Liver (tissue), 9 donors: ENCODE measurements around the gene CFAP251. TPM values are rescaled to one million over a fixed set of nuclear protein-coding genes. Genes with fewer than 3 reads are reported as not detected.

Experiments
- DNase-seq: peaks from one replicate; pipeline ENCODE4 v3.0.0-alpha.2; 2017; ENCODE audit warnings: low spot score
- H3K27ac ChIP-seq, 2 donors: one replicate each; pipeline ENCODE4 v1.7.0; 2013; ENCODE audit warnings: inconsistent platforms in 2 of 2, low read length in 2 of 2, control low read depth in 1 of 2, low read depth in 1 of 2, mild to moderate bottlenecking in 1 of 2
- H3K27me3 ChIP-seq, 4 donors: one replicate each; pipeline versions ENCODE4 v1.6.1 to v1.7.0; 2013; ENCODE audit warnings: low read length in 3 of 4, inconsistent platforms in 1 of 4, mild to moderate bottlenecking in 1 of 4, moderate library complexity in 1 of 4; ENCODE audit not compliant: control insufficient read depth in 4 of 4, insufficient read depth in 4 of 4
- H3K36me3 ChIP-seq, 4 donors: one replicate each; pipeline versions ENCODE4 v1.6.1 to v1.7.0; 2013; ENCODE audit warnings: low read length in 3 of 4, mild to moderate bottlenecking in 3 of 4, low read depth in 1 of 4, moderate library complexity in 1 of 4; ENCODE audit not compliant: control insufficient read depth in 4 of 4, insufficient read depth in 3 of 4
- H3K4me1 ChIP-seq, 4 donors: one replicate each; pipeline versions ENCODE4 v1.6.1 to v1.7.0; 2013; ENCODE audit warnings: low read length in 3 of 4, mild to moderate bottlenecking in 3 of 4, moderate library complexity in 1 of 4; ENCODE audit not compliant: control insufficient read depth in 4 of 4, insufficient read depth in 4 of 4
- H3K4me3 ChIP-seq, 3 donors: one replicate each; pipeline versions ENCODE4 v1.6.1 to v1.7.0; 2013; ENCODE audit warnings: low read length in 3 of 3, control low read depth in 1 of 3, low read depth in 1 of 3, mild to moderate bottlenecking in 1 of 3
- H3K9ac ChIP-seq, 2 donors: one replicate each; pipeline ENCODE4 v1.7.0; 2013; ENCODE audit warnings: low read length in 2 of 2, mild to moderate bottlenecking in 2 of 2, moderate library complexity in 2 of 2, control low read depth in 1 of 2, low read depth in 1 of 2
- H3K9me3 ChIP-seq, 4 donors: one replicate each; pipeline versions ENCODE4 v1.6.1 to v1.7.0; 2013; ENCODE audit warnings: low read length in 3 of 4; ENCODE audit not compliant: control insufficient read depth in 4 of 4
- EGR1 ChIP-seq, 2 donors: IDR thresholded peaks; 2 replicates each; pipeline ENCODE4 v1.6.1; 2016 to 2018; ENCODE audit warnings: antibody characterized with exemption in 2 of 2, low read depth in 2 of 2
- FOXA1 ChIP-seq: IDR thresholded peaks from 2 replicates; pipeline ENCODE4 v1.6.1; 2016; ENCODE audit warnings: antibody characterized with exemption
- FOXA2 ChIP-seq: IDR thresholded peaks from 2 replicates; pipeline ENCODE4 v1.6.1; 2016; ENCODE audit warnings: antibody characterized with exemption
- GABPA ChIP-seq, 2 donors: IDR thresholded peaks in 1 of 2; conservative IDR thresholded peaks in 1 of 2; 2 replicates each; pipeline ENCODE4 v1.6.1; 2016; ENCODE audit warnings: antibody characterized with exemption in 2 of 2, mild to moderate bottlenecking in 1 of 2, moderate library complexity in 1 of 2
- HNF4A ChIP-seq, 2 donors: conservative IDR thresholded peaks; 2 replicates each; pipeline ENCODE4 v1.6.1; 2016; ENCODE audit warnings: antibody characterized with exemption in 2 of 2, mild to moderate bottlenecking in 2 of 2
- HNF4G ChIP-seq: IDR thresholded peaks from 2 replicates; pipeline ENCODE4 v1.6.1; 2016; ENCODE audit warnings: antibody characterized with exemption
- JUND ChIP-seq, 2 donors: IDR thresholded peaks; 2 replicates each; pipeline ENCODE4 v1.6.1; 2016; ENCODE audit warnings: antibody characterized with exemption in 2 of 2
- NR2F2 ChIP-seq: IDR thresholded peaks from 2 replicates; pipeline ENCODE4 v1.6.1; 2016; ENCODE audit warnings: antibody characterized with exemption
- RAD21 ChIP-seq, 2 donors: IDR thresholded peaks; 2 replicates each; pipeline ENCODE4 v1.6.1; 2016; ENCODE audit warnings: antibody characterized with exemption in 2 of 2, mild to moderate bottlenecking in 2 of 2
- RXRA ChIP-seq, 2 donors: IDR thresholded peaks; 2 replicates each; pipeline ENCODE4 v1.6.1; 2017 to 2018; ENCODE audit warnings: antibody characterized with exemption in 2 of 2, mild to moderate bottlenecking in 1 of 2
- SP1 ChIP-seq: IDR thresholded peaks from 2 replicates; pipeline ENCODE4 v1.6.1; 2018; ENCODE audit warnings: antibody characterized with exemption, mild to moderate bottlenecking
- TAF1 ChIP-seq: conservative IDR thresholded peaks from 2 replicates; pipeline ENCODE4 v1.6.1; 2016; ENCODE audit warnings: antibody characterized with exemption, mild to moderate bottlenecking
- YY1 ChIP-seq: IDR thresholded peaks from 2 replicates; pipeline ENCODE4 v1.6.1; 2016; ENCODE audit warnings: antibody characterized with exemption, mild to moderate bottlenecking
- WGBS: extraction: QIAGEN DNeasy Blood & Tissue Kit; methylation state at CpG from one replicate; pipeline ENCODE4 v1.1.7; 2013; 5-methylcytosine and 5-hydroxymethylcytosine counted together
- polyA plus RNA-seq, 2 donors: library from polyadenylated mRNA; stranded (reverse) in 1 of 2; unstranded in 1 of 2; fragments of 200-250 nt in 1 of 2; fragments of >200 nt in 1 of 2; fragmentation: Nextera tagmentation in 1 of 2; extraction: Ambion mirVana in 1 of 2; gene quantifications; one replicate each; pipeline versions ENCODE4 v1.2.1 to v1.2.3, GENCODE V29; 2013 to 2015
- total RNA-seq, 2 donors: library from RNA; depleted of rRNA; stranded (reverse); fragments of >200 nt; gene quantifications; one replicate each; pipeline ENCODE4 v1.2.3, GENCODE V29; 2014
- TF ChIP-seq, protein P1 (sequence below): IDR thresholded peaks from 2 replicates; pipeline ENCODE4 v1.6.1; 2016; ENCODE audit warnings: antibody characterized with exemption
- TF ChIP-seq, protein P2 (sequence below): IDR thresholded peaks from 2 replicates; pipeline ENCODE4 v1.6.1; 2016; ENCODE audit warnings: antibody characterized with exemption, mild to moderate bottlenecking
- TF ChIP-seq, protein P3 (sequence below): IDR thresholded peaks from 2 replicates; pipeline ENCODE4 v1.6.1; 2016; ENCODE audit warnings: antibody characterized with exemption
- TF ChIP-seq, protein P4 (sequence below): IDR thresholded peaks from 2 replicates; pipeline ENCODE4 v1.6.1; 2016; ENCODE audit warnings: antibody characterized with exemption
- TF ChIP-seq, protein P5 (sequence below): fragments of 150-350 bp; IDR thresholded peaks from 2 replicates; pipeline ENCODE4 v1.5.1; 2017; ENCODE audit warnings: improper control_type of control experiment, low read depth, low read length; ENCODE audit not compliant: missing input control
- donor health status: healthy.
- donor health status: healthy.
- donor health status: healthy.
- donor health status: healthy.
- donor health status: healthy.

The CFAP251 gene
- total and polyA plus RNA-seq, 4 donors, result 1.6 to 4.0 (median 2.0) TPM

DNA sequence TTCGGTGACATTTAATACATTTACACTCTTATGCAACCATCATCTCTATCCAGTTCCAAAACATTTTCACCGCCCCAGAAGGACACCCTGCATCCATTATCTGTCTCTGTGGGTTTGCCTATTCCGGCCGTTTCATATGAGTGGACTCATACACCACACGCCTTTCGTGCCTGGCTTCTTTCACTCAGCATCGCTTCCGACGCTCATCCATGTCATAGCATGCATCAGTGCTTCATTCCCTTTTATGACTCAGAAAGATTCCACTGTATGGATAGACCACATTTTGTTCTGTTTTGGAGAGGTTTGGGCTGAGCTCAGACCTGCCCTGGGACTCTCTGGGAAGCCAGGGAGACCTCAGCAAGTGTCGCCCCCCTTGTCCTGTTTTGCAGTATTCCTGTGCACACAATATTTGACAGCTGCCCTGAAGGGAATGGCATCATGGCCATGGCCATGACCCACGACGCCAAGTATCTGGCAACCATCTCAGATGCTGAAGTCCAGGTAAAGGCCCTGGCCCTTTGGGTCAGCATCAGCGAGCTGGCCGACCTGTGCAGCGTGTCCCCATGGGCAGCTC, 23.8 kb downstream of the CFAP251 start:
- Histone ChIP-seq H3K9ac (no peak overlapping the region), H3K4me1 (no peaks in the 10 kb centered on the region), H3K9me3 (no peaks in the 10 kb centered on the region), H3K27ac (no peak overlapping the region), H3K27me3 (no peaks in the 10 kb centered on the region), H3K4me3 (no peak overlapping the region), H3K36me3 (peaks cover 0 to 3% (median 0%) of the 10 kb centered on the region in 4 donors)
- no peak for DNase-seq
- TF ChIP-seq RXRA (IDR thresholded peaks at IDR 0.05) (no peak), RAD21 (IDR thresholded peaks at IDR 0.05) (no peak), GABPA (IDR thresholded peaks at IDR 0.05 in 1 of 2, conservative IDR thresholded peaks at IDR 0.05 in 1 of 2) (no peak), SP1 (no peak), NR2F2 (no peak), HNF4G (no peak), TAF1 (no peak), FOXA2 (no peak), EGR1 (IDR thresholded peaks at IDR 0.05; ENCODE audit: low read depth in 2 of 2) (no peak)
- TF ChIP-seq, protein P1, sequence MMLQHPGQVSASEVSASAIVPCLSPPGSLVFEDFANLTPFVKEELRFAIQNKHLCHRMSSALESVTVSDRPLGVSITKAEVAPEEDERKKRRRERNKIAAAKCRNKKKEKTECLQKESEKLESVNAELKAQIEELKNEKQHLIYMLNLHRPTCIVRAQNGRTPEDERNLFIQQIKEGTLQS, result no peak
- TF ChIP-seq, protein P2, sequence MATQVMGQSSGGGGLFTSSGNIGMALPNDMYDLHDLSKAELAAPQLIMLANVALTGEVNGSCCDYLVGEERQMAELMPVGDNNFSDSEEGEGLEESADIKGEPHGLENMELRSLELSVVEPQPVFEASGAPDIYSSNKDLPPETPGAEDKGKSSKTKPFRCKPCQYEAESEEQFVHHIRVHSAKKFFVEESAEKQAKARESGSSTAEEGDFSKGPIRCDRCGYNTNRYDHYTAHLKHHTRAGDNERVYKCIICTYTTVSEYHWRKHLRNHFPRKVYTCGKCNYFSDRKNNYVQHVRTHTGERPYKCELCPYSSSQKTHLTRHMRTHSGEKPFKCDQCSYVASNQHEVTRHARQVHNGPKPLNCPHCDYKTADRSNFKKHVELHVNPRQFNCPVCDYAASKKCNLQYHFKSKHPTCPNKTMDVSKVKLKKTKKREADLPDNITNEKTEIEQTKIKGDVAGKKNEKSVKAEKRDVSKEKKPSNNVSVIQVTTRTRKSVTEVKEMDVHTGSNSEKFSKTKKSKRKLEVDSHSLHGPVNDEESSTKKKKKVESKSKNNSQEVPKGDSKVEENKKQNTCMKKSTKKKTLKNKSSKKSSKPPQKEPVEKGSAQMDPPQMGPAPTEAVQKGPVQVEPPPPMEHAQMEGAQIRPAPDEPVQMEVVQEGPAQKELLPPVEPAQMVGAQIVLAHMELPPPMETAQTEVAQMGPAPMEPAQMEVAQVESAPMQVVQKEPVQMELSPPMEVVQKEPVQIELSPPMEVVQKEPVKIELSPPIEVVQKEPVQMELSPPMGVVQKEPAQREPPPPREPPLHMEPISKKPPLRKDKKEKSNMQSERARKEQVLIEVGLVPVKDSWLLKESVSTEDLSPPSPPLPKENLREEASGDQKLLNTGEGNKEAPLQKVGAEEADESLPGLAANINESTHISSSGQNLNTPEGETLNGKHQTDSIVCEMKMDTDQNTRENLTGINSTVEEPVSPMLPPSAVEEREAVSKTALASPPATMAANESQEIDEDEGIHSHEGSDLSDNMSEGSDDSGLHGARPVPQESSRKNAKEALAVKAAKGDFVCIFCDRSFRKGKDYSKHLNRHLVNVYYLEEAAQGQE, result no peak
- TF ChIP-seq, protein P3, sequence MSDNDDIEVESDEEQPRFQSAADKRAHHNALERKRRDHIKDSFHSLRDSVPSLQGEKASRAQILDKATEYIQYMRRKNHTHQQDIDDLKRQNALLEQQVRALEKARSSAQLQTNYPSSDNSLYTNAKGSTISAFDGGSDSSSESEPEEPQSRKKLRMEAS, result no peak
- TF ChIP-seq, protein P4, sequence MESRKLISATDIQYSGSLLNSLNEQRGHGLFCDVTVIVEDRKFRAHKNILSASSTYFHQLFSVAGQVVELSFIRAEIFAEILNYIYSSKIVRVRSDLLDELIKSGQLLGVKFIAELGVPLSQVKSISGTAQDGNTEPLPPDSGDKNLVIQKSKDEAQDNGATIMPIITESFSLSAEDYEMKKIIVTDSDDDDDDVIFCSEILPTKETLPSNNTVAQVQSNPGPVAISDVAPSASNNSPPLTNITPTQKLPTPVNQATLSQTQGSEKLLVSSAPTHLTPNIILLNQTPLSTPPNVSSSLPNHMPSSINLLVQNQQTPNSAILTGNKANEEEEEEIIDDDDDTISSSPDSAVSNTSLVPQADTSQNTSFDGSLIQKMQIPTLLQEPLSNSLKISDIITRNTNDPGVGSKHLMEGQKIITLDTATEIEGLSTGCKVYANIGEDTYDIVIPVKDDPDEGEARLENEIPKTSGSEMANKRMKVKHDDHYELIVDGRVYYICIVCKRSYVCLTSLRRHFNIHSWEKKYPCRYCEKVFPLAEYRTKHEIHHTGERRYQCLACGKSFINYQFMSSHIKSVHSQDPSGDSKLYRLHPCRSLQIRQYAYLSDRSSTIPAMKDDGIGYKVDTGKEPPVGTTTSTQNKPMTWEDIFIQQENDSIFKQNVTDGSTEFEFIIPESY, result no peak
- WGBS, result 96% methylated on average over 15 of the region's 15 CpGs

DNA sequence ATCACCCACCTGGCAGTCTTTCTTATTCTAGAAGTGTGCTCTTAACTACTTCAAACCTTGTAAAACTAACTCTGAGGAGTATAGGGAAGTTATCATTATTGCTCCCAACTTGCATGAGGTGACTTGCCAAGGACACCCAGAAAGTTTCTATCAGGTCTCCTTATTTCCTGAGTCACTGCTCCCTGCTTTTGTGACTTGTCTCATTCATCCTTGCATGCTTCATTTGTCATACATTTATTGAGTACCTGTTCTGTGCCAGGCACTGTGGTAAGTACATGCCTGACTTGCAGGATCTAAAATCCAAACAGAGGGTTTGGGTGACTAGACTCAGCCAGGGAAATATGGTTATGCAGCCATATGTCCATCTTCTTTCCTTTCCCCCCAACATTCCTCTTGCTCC, 25.5 kb downstream of the CFAP251 start:
- H3K4me1 ChIP-seq, result no peaks in the 10 kb centered on the region
- no peak overlapping the region for H3K27ac ChIP-seq
- no peak overlapping the region for H3K4me3 ChIP-seq
- no peak overlapping the region for H3K9ac ChIP-seq
- H3K27me3 ChIP-seq, result no peaks in the 10 kb centered on the region
- TF ChIP-seq YY1 (no peak), SP1 (no peak), HNF4A (conservative IDR thresholded peaks at IDR 0.05) (no peak), FOXA1 (no peak), JUND (IDR thresholded peaks at IDR 0.05) (no peak), RXRA (IDR thresholded peaks at IDR 0.05) (no peak)
- TF ChIP-seq, protein P2, result no peak
- TF ChIP-seq, protein P5, sequence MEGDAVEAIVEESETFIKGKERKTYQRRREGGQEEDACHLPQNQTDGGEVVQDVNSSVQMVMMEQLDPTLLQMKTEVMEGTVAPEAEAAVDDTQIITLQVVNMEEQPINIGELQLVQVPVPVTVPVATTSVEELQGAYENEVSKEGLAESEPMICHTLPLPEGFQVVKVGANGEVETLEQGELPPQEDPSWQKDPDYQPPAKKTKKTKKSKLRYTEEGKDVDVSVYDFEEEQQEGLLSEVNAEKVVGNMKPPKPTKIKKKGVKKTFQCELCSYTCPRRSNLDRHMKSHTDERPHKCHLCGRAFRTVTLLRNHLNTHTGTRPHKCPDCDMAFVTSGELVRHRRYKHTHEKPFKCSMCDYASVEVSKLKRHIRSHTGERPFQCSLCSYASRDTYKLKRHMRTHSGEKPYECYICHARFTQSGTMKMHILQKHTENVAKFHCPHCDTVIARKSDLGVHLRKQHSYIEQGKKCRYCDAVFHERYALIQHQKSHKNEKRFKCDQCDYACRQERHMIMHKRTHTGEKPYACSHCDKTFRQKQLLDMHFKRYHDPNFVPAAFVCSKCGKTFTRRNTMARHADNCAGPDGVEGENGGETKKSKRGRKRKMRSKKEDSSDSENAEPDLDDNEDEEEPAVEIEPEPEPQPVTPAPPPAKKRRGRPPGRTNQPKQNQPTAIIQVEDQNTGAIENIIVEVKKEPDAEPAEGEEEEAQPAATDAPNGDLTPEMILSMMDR, result no peak
- TF ChIP-seq, protein P3, result no peak
- TF ChIP-seq, protein P4, result no peak
- TF ChIP-seq, protein P1, result no peak
- DNase-seq, result no peak
- H3K9me3 ChIP-seq, result no peaks in the 10 kb centered on the region
- H3K36me3 ChIP-seq, result peaks cover 0 to 3% (median 0%) of the 10 kb centered on the region in 4 donors
